ENCODE data around the gene CEBPB.
A peak's percentile ranks its signal among the peaks of the same experiment; 100 is the strongest.

- TF ChIP-seq POLR2A (IDR thresholded peaks at IDR 0.05) = no peak
- TF ChIP-seq CTCF (IDR thresholded peaks at IDR 0.05) = peak; percentile 88 to 94 (median 91)
Observed at GRCh38 chr20:50169329-50169823, 21.3 kb upstream of the CEBPB start.

Data from vagina (tissue), 2 donors.